Keratinocyte (primary cell): ENCODE measurements around the gene TESK1. TPM values are rescaled to one million over a fixed set of nuclear protein-coding genes. Genes with fewer than 3 reads are reported as not detected.

ENCODE experiments used
- DNase-seq: peaks from one replicate; pipeline ENCODE4 v3.0.0-alpha.2; 2011; ENCODE audit warnings: low read depth, missing footprints, low spot score
- FAIRE-seq: peaks from 2 replicates; lab custom pipeline; 2011; peaks lifted over from hg19 to GRCh38; lab: Jason Lieb, UNC
- H2AFZ ChIP-seq: 2 replicates; pipeline ENCODE4 v1.6.0; 2012; ENCODE audit warnings: low read length, control low read depth, inconsistent platforms; ENCODE audit not compliant: control insufficient read depth
- H3K27ac ChIP-seq: 2 replicates; pipeline ENCODE4 v1.5.1; 2011; ENCODE audit warnings: low read length; ENCODE audit not compliant: control insufficient read depth, insufficient read depth
- H3K27me3 ChIP-seq: 3 replicates; pipeline ENCODE4 v1.6.0; 2011; ENCODE audit warnings: low read length; ENCODE audit not compliant: control insufficient read depth, insufficient read depth; ENCODE audit errors: extremely low read depth
- H3K36me3 ChIP-seq, 2 experiments: 2 replicates in 1 of 2; 3 replicates in 1 of 2; pipeline ENCODE4 v1.5.1; 2011; ENCODE audit warnings: low read length in 2 of 2, mild to moderate bottlenecking in 1 of 2; ENCODE audit not compliant: control insufficient read depth in 2 of 2, insufficient read depth in 2 of 2; ENCODE audit errors: extremely low read depth in 1 of 2
- H3K4me1 ChIP-seq: 3 replicates; pipeline ENCODE4 v1.5.1; 2011; ENCODE audit warnings: low read length; ENCODE audit not compliant: control insufficient read depth, insufficient read depth; ENCODE audit errors: extremely low read depth
- H3K4me2 ChIP-seq: 3 replicates; pipeline ENCODE4 v1.6.0; 2011; ENCODE audit warnings: low read depth, low read length; ENCODE audit not compliant: control insufficient read depth, insufficient read depth; ENCODE audit errors: extremely low read depth
- H3K4me3 ChIP-seq, 3 experiments: fragments of 200-600 bp in 1 of 3; sonication (generic) in 1 of 3; 2 replicates in 2 of 3; 3 replicates in 1 of 3; pipeline ENCODE4 v1.5.1; 2011 to 2016; ENCODE audit warnings: low read length in 3 of 3, mild to moderate bottlenecking in 3 of 3, control low read depth in 2 of 3, inconsistent platforms in 1 of 3, low read depth in 1 of 3, mixed read lengths in 1 of 3, mixed run types in 1 of 3, moderate library complexity in 1 of 3; ENCODE audit not compliant: control insufficient read depth in 2 of 3, insufficient read depth in 2 of 3; ENCODE audit errors: extremely low read depth in 1 of 3
- H3K79me2 ChIP-seq: 2 replicates; pipeline ENCODE4 v1.6.0; 2012; ENCODE audit warnings: low read length; ENCODE audit not compliant: control insufficient read depth, insufficient read depth
- H3K9ac ChIP-seq: 3 replicates; pipeline ENCODE4 v1.6.0; 2011; ENCODE audit warnings: low read length; ENCODE audit not compliant: control insufficient read depth, insufficient read depth; ENCODE audit errors: extremely low read depth
- H3K9me1 ChIP-seq: 3 replicates; pipeline ENCODE4 v1.6.0; 2011; ENCODE audit warnings: low read length; ENCODE audit not compliant: control insufficient read depth, insufficient read depth; ENCODE audit errors: extremely low read depth
- H3K9me3 ChIP-seq: 2 replicates; pipeline ENCODE4 v1.5.1; 2012; ENCODE audit warnings: low read depth, low read length; ENCODE audit not compliant: control insufficient read depth
- H4K20me1 ChIP-seq: 3 replicates; pipeline ENCODE4 v1.6.0; 2011; ENCODE audit warnings: low read length; ENCODE audit not compliant: control insufficient read depth, insufficient read depth; ENCODE audit errors: extremely low read depth
- EZH2 ChIP-seq: IDR thresholded peaks from one replicate; pipeline ENCODE4 v1.6.1; 2012; ENCODE audit warnings: inconsistent platforms, mild to moderate bottlenecking, low read length, moderate library complexity
- dilution Hi-C: fragments of 300-500 bp; cut with MboI; formaldehyde crosslinking; loops from one replicate; pipeline ENCODE4 v1.7.0; 2020; ENCODE audit warnings: low sequenced_read_pairs; ENCODE audit not compliant: extremely low pct_ligation_motif_present
- polyA plus RNA-seq, 5 experiments: library from polyadenylated mRNA; depleted of rRNA in 3 of 5; stranded (reverse) in 3 of 5; stranded (forward) in 1 of 5; unstranded in 1 of 5; fragments of >200 nt; gene quantifications; 1 replicate in 1 of 5; 2 replicates in 3 of 5; 3 replicates in 1 of 5; pipeline versions ENCODE4 v1.2.1 to v1.2.3, GENCODE V29; 2011 to 2012; ENCODE audit warnings: missing spikeins in 2 of 5, low read depth in 1 of 5, low replicate concordance in 1 of 5
- TF ChIP-seq, protein P1 (sequence below), 3 experiments: IDR thresholded peaks in 1 of 3; conservative IDR thresholded peaks in 1 of 3; optimal IDR thresholded peaks in 1 of 3; 2 replicates in 2 of 3; 3 replicates in 1 of 3; pipeline versions ENCODE3 to v1.5.1; 2011; ENCODE audit warnings: low read length in 3 of 3, mild to moderate bottlenecking in 3 of 3, moderate library complexity in 2 of 3, control low read depth in 1 of 3, inconsistent platforms in 1 of 3; ENCODE audit not compliant: insufficient read depth in 2 of 3; ENCODE audit errors: extremely low read depth in 1 of 3

Gene TESK1
- polyA plus RNA-seq, 1 donor (not counting 4 experiments of a cell fraction or from before 2014, with no cell fraction given) = 11.2 TPM

DNA sequence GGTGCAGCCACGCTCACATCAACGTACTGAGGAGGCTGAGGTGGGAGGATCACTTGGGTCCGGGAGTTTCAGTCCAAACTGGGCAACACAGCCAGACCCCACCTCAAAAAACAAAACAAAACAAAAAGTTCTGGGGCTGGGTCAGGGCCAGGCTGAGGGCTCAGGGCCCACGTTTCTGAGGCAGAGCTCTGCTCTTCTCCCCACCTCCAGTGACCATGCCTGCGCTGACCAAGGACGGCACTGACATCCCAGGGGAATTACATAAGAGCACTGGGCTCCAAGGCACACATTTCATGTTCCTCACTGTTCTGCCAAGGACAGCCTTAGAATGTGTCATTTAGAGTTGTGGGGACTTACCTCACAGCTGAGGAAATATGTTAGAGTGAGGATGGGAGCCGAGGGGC lies 40.4 kb upstream of the TESK1 start:
- peaks cover 9% of the 10 kb centered on the region for H3K4me1 ChIP-seq
- no peaks in the 10 kb centered on the region for H3K9me1 ChIP-seq
- H3K79me2 ChIP-seq = no peaks in the 10 kb centered on the region
- H4K20me1 ChIP-seq = no peaks in the 10 kb centered on the region
- no peak overlapping the region for H3K4me2 ChIP-seq
- peaks cover 0 to 5% of the 10 kb centered on the region in 2 experiments for H3K36me3 ChIP-seq
- no peak overlapping the region for H3K9ac ChIP-seq
- dilution Hi-C loops = no loop called here
- H3K27ac ChIP-seq = no peak overlapping the region
- TF ChIP-seq, protein P1, sequence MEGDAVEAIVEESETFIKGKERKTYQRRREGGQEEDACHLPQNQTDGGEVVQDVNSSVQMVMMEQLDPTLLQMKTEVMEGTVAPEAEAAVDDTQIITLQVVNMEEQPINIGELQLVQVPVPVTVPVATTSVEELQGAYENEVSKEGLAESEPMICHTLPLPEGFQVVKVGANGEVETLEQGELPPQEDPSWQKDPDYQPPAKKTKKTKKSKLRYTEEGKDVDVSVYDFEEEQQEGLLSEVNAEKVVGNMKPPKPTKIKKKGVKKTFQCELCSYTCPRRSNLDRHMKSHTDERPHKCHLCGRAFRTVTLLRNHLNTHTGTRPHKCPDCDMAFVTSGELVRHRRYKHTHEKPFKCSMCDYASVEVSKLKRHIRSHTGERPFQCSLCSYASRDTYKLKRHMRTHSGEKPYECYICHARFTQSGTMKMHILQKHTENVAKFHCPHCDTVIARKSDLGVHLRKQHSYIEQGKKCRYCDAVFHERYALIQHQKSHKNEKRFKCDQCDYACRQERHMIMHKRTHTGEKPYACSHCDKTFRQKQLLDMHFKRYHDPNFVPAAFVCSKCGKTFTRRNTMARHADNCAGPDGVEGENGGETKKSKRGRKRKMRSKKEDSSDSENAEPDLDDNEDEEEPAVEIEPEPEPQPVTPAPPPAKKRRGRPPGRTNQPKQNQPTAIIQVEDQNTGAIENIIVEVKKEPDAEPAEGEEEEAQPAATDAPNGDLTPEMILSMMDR (optimal IDR thresholded peaks at IDR 0.05 in 1 of 3, IDR thresholded peaks at IDR 0.05 in 1 of 3, conservative IDR thresholded peaks at IDR 0.05 in 1 of 3; ENCODE audit: extremely low read depth in 1 of 3, insufficient read depth in 2 of 3, low read length in 3 of 3) = no peak
- no peak for TF ChIP-seq EZH2
- no peaks in the 10 kb centered on the region for H3K9me3 ChIP-seq
- no peak overlapping the region for H3K4me3 ChIP-seq
- DNase-seq = no peak
- no peaks in the 10 kb centered on the region for H3K27me3 ChIP-seq
- FAIRE-seq = no peak
- no peak overlapping the region for H2AFZ ChIP-seq

DNA sequence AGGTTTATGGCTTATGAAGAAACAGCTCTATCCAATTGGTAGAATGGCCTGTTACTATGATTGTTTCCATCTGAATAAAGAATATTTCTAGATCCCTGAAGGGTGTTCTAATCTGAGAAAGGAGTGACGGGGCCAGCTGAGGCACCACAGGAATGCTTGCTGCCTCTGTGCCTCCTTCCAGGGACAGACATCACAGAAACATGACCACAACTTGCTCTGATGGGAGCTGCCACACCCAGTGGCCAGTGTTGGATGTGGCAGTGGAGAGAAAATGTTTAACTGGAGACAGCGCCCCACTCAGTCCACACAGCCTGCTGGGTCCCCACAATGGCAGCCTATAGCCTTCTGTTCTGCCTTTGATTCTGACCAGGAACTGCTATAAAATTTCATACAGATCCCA lies 38.6 kb upstream of the TESK1 start:
- Histone ChIP-seq H3K79me2 (no peaks in the 10 kb centered on the region), H3K4me2 (no peak overlapping the region), H2AFZ (no peak overlapping the region), H3K9me1 (no peaks in the 10 kb centered on the region), H3K27me3 (no peaks in the 10 kb centered on the region), H3K9ac (no peak overlapping the region), H3K27ac (no peak overlapping the region), H4K20me1 (no peaks in the 10 kb centered on the region), H3K36me3 (peaks cover 0 to 4% of the 10 kb centered on the region in 2 experiments), H3K4me1 (peaks cover 9% of the 10 kb centered on the region), H3K4me3 (no peak overlapping the region), H3K9me3 (no peaks in the 10 kb centered on the region)
- no peak for DNase-seq
- no peak for FAIRE-seq
- dilution Hi-C loops = no loop called here
- no peak for TF ChIP-seq EZH2
- TF ChIP-seq, protein P1 (optimal IDR thresholded peaks at IDR 0.05 in 1 of 3, IDR thresholded peaks at IDR 0.05 in 1 of 3, conservative IDR thresholded peaks at IDR 0.05 in 1 of 3; ENCODE audit: extremely low read depth in 1 of 3, insufficient read depth in 2 of 3, low read length in 3 of 3) = peak in 1 of 3 experiments; percentile 10
